TTC549 (cell line): ENCODE measurements around the gene ANKRD6.

Experiments
- FAIRE-seq: peaks from 2 replicates; lab custom pipeline; 2012; peaks lifted over from hg19 to GRCh38; lab: Jason Lieb, UNC

ANKRD6 gene

GRCh38 chr6:89413006-89413400 is 19.9 kb upstream of the ANKRD6 start:
- FAIRE-seq: no peak

DNA sequence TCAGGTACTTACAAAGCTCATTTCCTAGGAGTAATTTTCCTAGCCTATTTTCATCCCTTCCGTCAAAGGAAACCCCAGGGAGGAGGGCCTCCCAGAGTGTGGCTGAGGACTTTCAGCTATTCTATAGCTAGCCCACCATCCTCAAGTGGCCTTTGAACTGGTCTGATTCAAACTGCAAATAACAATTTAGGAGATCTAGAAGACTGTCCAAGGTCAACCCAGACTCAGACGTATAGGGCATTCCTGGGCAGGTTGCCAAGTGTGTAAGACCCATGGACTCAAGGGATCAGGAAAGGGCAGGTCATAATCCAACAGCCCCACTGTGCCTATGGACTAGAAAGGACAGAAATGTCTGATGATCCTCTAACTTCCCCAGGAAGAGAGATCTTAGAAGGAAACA is 18.7 kb upstream of the ANKRD6 start:
- no peak for FAIRE-seq

- no peak for FAIRE-seq
These were observed 17.8 kb upstream of the ANKRD6 start for GRCh38 chr6:89415185-89415584.

DNA sequence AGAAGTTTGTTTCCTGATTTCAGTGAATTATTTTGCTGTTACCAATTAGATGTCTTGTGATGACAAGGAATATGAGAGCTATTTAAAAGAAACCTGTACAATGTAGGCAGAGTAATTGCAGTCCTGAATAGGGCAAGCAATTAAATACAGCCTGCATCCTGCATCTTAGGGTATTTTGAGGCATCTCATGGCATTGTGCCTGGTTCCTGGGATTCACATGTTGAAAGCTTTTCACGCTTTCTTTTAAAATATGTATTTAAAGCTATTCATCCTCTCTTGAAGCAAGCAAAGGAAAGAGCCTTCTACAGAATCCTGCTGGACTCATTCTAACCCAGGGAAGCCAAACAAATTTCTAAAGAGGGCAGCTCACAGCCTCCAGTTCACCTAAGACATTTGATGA is 16.2 kb upstream of the ANKRD6 start:
- FAIRE-seq: no peak

DNA sequence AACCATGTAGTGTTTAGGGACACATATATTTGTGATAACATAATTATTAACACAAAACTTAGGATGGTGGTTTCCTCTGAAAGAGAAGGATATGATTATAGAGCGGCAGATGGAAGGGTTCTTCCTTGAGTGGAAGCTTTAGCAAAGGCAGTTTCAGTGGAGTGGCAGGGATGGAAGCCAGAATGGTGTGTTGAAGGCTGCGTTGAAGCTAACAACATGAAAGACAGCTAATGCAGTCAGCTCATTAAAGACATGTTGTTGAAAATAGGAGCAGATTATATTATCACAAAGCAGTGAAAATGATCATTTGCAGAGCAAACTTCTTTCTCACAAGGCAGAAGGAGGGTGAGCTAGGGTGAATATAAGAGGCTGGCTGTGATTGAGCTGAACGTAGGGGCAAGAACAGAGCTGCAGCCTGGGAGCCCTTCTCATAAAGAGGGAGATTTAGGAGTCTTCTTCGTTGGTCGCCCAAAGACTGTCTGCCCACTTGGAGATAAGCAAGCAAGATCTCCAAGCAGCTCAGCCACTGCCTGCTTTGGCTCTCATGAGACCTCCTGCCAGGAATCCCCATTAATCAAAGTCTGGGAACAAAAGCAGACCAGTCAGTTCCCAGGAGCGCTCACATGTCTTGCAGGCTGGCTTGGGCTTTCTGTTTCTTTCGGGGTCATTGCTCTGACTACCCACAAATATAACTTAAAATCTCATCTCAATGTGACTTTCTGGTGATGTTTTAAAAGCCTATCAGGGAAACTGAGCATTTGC is 2.6 kb upstream of the ANKRD6 start:
- no peak for FAIRE-seq

DNA sequence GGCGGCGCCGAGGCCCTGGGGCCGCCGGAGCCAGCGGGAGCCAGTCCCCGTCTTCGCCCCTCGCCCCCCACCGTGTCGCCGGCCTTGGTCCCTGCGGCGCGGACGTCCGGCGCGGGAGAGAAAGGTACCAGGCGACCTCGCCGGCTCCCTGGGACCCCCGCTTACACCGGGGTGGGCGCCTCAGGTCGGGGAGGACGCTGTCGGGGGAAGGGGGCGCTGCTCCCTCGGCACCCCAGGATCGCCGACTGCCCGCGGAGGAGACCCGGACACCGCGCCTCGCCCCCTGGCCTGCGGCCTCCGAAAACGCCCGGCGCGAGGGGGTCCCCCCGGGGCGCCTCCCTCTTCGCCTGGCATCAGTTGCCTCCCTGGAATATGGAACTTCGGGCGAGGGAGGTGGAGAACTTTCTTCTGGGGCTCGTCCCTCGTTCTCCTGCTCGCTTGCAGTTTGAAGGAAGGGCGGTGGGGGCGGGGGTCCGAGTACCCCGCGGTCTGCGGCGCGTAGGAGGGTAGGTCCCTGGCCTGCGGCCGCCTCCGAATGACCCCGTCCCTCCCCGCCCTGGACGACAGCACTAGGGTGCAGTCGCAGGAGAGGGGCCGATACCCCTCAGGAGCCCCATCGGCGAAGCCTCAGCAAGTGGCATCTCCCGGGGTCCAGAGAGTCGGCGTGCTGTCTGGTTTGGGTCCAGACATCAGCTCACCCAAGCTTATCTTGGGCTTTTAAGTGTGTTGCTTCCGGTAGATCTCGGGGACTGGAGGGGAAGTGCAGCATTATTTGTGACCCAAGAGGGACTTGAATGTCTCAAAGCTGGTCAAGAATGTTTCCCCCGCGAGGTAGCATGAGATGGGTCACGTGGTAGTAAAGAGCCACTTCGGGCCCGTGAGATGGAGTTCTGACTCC is 549 bp downstream of the ANKRD6 start:
- FAIRE-seq: no peak

- FAIRE-seq: no peak
These were observed 1.2 kb downstream of the ANKRD6 start for GRCh38 chr6:89434150-89434499.

- FAIRE-seq: no peak
These were observed 2.0 kb downstream of the ANKRD6 start for GRCh38 chr6:89434954-89435353.

GRCh38 chr6:89436226-89436625 is 3.3 kb downstream of the ANKRD6 start:
- FAIRE-seq: no peak

DNA sequence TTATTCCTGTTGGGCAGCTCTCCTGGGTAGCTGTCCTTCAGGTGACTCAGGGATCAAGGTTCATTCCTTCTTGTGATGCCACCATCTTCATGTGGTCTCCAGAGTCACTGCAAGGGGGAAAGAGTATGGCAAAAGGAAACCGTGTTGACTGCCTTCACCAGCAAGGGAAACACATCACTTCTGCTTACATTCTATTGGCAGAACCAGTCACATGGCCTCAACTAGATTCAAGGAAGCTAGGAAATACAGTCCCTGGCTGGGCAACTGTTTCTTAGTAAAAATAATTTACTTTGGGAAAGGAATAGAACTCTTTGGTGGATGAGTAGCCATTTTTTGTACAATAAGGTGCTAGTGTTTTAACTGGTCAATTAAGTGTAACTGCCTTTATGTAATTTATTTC is 5.3 kb downstream of the ANKRD6 start:
- FAIRE-seq: no peak

GRCh38 chr6:89439014-89439413 is 6.1 kb downstream of the ANKRD6 start:
- FAIRE-seq: no peak

DNA sequence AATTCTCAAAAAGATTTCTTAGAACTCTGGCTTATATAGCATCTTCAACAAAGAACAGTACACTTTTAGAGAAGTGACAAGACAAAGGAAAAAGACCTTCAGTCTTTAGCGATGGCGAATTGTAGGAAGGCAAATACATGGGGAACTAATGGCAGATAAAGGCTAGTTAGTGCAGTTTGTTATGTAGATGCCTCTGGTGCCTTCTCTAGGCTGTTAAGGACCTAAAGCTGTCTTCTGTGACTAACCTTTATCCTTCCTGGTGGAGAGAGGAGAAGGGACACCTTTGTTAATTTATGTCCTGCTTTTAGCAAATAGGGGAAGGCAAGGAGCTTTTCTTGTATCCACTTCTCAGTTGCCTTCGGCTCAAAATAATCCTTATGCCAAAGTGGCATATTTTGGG is 7.2 kb downstream of the ANKRD6 start:
- FAIRE-seq: no peak

DNA sequence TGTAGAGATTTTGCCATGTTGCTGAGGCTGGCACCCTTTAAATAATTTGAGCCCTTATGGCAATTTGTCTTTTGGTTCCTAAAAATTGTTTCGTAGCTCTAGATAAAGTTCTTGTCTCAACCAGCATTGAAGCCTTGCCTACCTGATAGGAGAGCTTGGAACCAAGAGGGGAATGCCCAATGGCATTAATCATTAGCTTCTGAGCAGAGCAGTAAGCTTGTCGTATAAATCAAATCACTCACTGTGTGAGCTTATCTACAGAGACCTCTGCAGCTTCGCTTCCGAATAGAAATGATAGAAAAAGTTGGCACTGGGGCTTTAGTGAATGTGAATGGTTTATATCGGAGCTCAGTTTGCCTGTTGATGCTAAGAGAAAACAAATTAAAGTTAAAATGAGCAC is 10.7 kb downstream of the ANKRD6 start:
- no peak for FAIRE-seq

DNA sequence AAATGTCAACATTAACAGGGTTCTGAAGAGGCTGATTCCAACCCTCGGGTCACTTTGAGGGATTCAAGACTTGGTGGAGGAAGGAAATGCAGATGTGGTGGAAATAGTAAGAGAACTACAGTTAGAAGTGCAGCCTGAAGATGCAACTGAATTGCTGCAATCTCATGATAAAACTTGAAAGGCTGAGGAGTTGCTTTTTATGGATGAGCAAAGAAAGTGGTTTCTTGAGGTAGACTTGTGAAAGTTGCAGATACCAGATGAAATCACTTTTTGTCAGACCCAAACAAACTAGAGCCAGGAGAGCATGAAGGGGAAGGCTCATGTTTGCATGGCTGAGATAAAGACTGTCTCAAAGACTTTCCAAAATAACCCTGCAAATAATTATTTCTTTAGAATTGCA is 16.2 kb downstream of the ANKRD6 start:
- FAIRE-seq: no peak

DNA sequence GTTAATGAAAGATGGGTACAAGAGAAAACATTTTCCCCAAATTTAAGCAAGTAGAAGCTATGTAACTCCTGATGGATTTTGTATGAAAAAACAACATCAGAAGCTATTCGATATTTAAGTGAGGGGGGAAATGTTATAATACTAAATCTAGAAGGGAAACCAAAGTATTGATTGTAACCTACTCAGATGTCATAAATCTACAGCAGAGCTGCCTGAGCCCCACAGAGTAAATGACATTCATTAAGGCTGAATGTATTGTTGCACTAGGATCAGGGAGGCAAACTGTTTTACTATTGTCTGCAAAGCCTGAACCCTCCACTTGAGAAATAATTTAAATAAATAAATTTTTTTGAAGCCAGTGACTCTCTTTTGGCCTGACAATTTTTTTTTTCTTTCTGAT is 19.3 kb downstream of the ANKRD6 start:
- no peak for FAIRE-seq

GRCh38 chr6:89454300-89454699 is 21.3 kb downstream of the ANKRD6 start:
- FAIRE-seq: no peak

GRCh38 chr6:89458704-89459103 is 25.8 kb downstream of the ANKRD6 start:
- FAIRE-seq: no peak

GRCh38 chr6:89459501-89459900 is 26.5 kb downstream of the ANKRD6 start:
- no peak for FAIRE-seq

GRCh38 chr6:89460713-89461112 is 27.8 kb downstream of the ANKRD6 start:
- FAIRE-seq: no peak

DNA sequence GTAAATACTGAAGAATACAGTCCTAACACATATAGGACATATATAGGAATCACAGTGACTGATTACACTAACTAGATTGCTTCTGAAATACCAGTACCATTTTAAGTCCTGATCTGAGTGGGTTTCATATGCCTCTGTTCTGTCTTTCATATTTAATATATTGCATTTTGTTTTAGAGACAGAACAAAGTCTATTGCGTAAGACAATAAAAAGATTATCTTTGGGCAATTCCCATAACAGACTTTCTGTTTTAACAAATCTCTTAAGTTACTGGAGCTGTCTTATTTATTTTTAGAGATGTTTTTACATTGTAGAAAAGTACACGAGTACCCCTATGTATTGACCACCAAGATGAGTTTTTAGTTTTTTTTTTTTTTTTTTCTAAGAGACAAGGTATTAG is 29.6 kb downstream of the ANKRD6 start:
- no peak for FAIRE-seq

GRCh38 chr6:89464295-89464694 is 31.3 kb downstream of the ANKRD6 start:
- no peak for FAIRE-seq

DNA sequence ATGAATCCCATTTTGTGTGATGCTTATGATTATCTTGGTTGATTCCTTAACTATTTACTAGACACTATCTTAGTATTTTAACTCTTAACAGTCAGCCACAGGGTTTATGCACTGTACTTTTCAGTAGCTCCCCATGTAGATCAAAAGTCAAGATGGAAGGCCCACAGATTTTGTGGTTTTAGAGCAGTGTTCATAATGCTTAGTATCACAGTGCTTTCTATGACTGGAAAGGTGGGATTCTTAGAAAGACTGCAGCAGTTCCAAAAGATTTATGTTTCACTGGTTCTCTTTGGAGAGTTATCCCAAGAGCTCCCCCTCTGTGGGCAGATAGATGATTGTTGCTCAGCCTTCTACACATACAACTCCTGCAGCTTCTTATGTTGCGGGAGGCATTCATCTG is 34.5 kb downstream of the ANKRD6 start:
- FAIRE-seq: no peak

DNA sequence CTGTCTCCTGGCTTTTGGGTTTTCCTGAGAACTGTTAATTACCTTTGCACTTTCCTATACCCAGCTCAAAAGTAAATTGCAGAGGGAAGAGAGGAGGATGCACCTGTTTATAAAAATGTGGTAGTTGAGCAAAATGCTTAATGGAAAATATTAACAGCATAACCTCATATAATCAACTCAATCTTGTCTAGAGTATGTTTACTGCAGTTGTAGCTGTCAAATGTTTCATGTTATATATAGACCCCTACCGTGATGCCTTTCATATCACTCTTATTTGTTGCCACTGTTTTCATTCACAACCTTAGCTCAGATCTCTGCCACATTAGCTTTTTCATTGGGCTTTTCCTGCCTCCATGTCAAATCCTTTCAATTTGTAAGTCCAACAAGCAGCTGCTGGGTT is 36.0 kb downstream of the ANKRD6 start:
- FAIRE-seq: no peak
